Hepatocyte (in vitro differentiated cells): ENCODE measurements around the gene COL4A2. TPM values are rescaled to one million over a fixed set of nuclear protein-coding genes. Genes with fewer than 3 reads are reported as not detected.

Experiments used
- DNase-seq: peaks from one replicate; pipeline ENCODE4 v3.0.0-alpha.2; 2016; ENCODE audit warnings: low spot score
- H2AFZ ChIP-seq: fragments of 200-600 bp; sonication (generic); 2 replicates; pipeline ENCODE4 v1.6.0; 2016; ENCODE audit warnings: antibody characterized with exemption, mild to moderate bottlenecking
- H3K27ac ChIP-seq: fragments of 200-600 bp; sonication (generic); 2 replicates; pipeline ENCODE4 v1.5.1; 2016; ENCODE audit warnings: mild to moderate bottlenecking
- H3K27me3 ChIP-seq: fragments of 200-600 bp; sonication (generic); 2 replicates; pipeline ENCODE4 v1.6.1; 2016
- H3K36me3 ChIP-seq: fragments of 200-600 bp; sonication (generic); replicated peaks from 2 replicates; pipeline ENCODE4 v1.5.1; 2016; ENCODE audit warnings: low read depth; ENCODE audit not compliant: insufficient read depth
- H3K4me1 ChIP-seq: fragments of 200-600 bp; sonication (generic); 2 replicates; pipeline ENCODE4 v1.5.1; 2016; ENCODE audit warnings: mild to moderate bottlenecking, moderate library complexity; ENCODE audit not compliant: insufficient read depth
- H3K4me2 ChIP-seq: fragments of 200-600 bp; sonication (generic); 2 replicates; pipeline ENCODE4 v1.6.0; 2016
- H3K4me3 ChIP-seq: fragments of 200-600 bp; sonication (generic); 2 replicates; pipeline ENCODE4 v1.5.1; 2016; ENCODE audit warnings: mild to moderate bottlenecking
- H3K79me2 ChIP-seq: fragments of 200-600 bp; sonication (generic); 2 replicates; pipeline ENCODE4 v1.6.0; 2017; ENCODE audit warnings: mild to moderate bottlenecking
- H3K9me2 ChIP-seq: fragments of 200-600 bp; sonication (generic); replicated peaks from 2 replicates; pipeline ENCODE4 v1.6.0; 2017; ENCODE audit warnings: mild to moderate bottlenecking; ENCODE audit not compliant: insufficient read depth
- H3K9me3 ChIP-seq: fragments of 200-600 bp; sonication (generic); 2 replicates; pipeline ENCODE4 v1.5.1; 2016; ENCODE audit warnings: low read depth, mild to moderate bottlenecking
- H4K20me1 ChIP-seq: fragments of 200-600 bp; sonication (generic); 2 replicates; pipeline ENCODE4 v1.6.0; 2016; ENCODE audit warnings: mild to moderate bottlenecking; ENCODE audit not compliant: insufficient read depth, poor library complexity, severe bottlenecking
- EZH2 ChIP-seq: fragments of 200-600 bp; sonication (generic); IDR thresholded peaks from 2 replicates; pipeline ENCODE4 v1.6.1; 2016; ENCODE audit warnings: antibody characterized with exemption, mild to moderate bottlenecking, borderline replicate concordance
- EZH2phosphoT487 ChIP-seq: fragments of 200-600 bp; sonication (generic); IDR thresholded peaks from one replicate; pipeline ENCODE4 v1.6.1; 2018; ENCODE audit warnings: antibody characterized with exemption, mild to moderate bottlenecking, low read depth, moderate library complexity; ENCODE audit not compliant: unreplicated experiment, severe bottlenecking
- WGBS: methylation state at CpG from one replicate; pipeline ENCODE4 v1.1.6; 2016; ENCODE audit warnings: low lambda C conversion rate; ENCODE audit errors: missing lambda C conversion rate; 5-methylcytosine and 5-hydroxymethylcytosine counted together
- polyA plus RNA-seq: library from polyadenylated mRNA; unstranded; fragments of >200 nt; fragmentation: Nextera tagmentation; extraction: Ambion mirVana; gene quantifications from 2 replicates; pipeline ENCODE4 v1.2.1, GENCODE V29; 2016
- total RNA-seq: library from RNA; depleted of rRNA; stranded (reverse); fragments of >200 nt; gene quantifications from 2 replicates; pipeline ENCODE4 v1.2.3, GENCODE V29; 2014
- TF ChIP-seq, protein P1 (sequence below): fragments of 200-600 bp; sonication (generic); IDR thresholded peaks from 2 replicates; pipeline ENCODE4 v1.5.1; 2016; ENCODE audit warnings: antibody characterized with exemption, mild to moderate bottlenecking; ENCODE audit not compliant: poor library complexity

The COL4A2 gene
- total and polyA plus RNA-seq, 2 experiments from 2014 or later, result 171 to 221 TPM

DNA sequence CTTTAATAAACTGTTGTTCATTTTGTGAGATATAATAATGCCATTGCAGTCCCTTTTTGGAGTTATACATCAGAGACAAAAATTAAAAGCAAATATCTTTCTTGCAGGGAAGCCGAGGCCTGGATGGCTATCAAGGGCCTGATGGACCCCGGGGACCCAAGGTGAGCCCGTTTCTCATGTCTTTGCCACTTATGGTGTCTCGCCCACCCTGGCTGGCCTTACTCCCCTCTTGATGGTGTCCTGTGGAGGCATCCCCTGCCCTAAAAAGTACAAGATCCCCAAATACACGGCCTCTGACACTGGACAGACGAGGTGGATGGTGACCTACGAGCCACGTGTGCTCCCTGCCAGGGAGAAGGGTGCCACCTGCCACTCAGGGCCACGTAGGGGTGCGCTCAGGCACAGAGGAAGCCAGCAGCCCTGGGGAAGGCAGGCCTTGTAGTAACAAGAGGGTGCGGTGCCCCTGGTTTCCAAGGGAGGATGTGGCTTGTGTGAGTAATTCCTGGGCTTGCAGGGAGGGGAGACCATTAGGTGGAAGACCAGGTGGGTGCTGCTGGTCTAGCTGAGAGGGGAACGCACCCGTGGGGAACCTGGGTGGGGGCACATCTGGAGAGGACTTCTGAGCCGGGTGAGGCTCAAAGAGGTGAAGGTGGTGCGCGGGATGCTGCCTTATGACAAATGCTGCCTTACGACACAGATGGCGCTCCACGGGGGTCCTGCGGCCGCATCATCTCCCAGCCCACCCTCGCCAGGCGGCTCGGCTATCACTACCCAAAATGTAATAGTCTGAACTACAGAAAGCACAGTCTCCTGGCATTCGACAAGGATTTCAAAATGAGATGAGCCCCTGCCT lies 138.9 kb downstream of the COL4A2 start:
- Histone ChIP-seq H3K9me3 (no peaks in the 10 kb centered on the region), H3K36me3 (no peaks in the 10 kb centered on the region), H3K4me3 (no peak overlapping the region), H3K27me3 (no peaks in the 10 kb centered on the region), H3K9me2 (no peaks in the 10 kb centered on the region), H3K79me2 (no peaks in the 10 kb centered on the region), H3K4me2 (no peak overlapping the region), H4K20me1 (no peaks in the 10 kb centered on the region), H3K27ac (no peak overlapping the region), H3K4me1 (peaks cover 16% of the 10 kb centered on the region), H2AFZ (no peak overlapping the region)
- 97% methylated on average over 25 of the region's 25 CpGs for WGBS
- TF ChIP-seq, protein P1, sequence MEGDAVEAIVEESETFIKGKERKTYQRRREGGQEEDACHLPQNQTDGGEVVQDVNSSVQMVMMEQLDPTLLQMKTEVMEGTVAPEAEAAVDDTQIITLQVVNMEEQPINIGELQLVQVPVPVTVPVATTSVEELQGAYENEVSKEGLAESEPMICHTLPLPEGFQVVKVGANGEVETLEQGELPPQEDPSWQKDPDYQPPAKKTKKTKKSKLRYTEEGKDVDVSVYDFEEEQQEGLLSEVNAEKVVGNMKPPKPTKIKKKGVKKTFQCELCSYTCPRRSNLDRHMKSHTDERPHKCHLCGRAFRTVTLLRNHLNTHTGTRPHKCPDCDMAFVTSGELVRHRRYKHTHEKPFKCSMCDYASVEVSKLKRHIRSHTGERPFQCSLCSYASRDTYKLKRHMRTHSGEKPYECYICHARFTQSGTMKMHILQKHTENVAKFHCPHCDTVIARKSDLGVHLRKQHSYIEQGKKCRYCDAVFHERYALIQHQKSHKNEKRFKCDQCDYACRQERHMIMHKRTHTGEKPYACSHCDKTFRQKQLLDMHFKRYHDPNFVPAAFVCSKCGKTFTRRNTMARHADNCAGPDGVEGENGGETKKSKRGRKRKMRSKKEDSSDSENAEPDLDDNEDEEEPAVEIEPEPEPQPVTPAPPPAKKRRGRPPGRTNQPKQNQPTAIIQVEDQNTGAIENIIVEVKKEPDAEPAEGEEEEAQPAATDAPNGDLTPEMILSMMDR, result no peak
- TF ChIP-seq EZH2phosphoT487, result no peak
- TF ChIP-seq EZH2, result no peak
- no peak for DNase-seq

DNA sequence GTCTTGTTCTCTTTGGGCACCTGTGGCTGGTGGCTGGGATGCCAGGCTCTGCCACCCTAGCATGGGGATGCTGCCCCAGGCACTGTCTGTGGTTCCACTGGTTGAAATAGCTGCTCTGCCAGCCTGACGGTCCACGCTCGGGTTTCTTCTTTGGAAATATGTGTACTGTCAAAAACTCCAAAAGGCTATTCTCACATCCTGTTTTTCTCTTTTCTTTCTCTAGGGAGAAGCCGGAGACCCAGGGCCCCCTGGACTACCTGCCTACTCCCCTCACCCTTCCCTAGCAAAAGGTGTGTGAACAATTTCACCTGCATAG lies 139.4 kb downstream of the COL4A2 start:
- Histone ChIP-seq H3K4me2 (no peak overlapping the region), H3K36me3 (no peaks in the 10 kb centered on the region), H4K20me1 (no peaks in the 10 kb centered on the region), H2AFZ (no peak overlapping the region), H3K27me3 (no peaks in the 10 kb centered on the region), H3K9me2 (no peaks in the 10 kb centered on the region), H3K27ac (no peak overlapping the region), H3K9me3 (no peaks in the 10 kb centered on the region), H3K4me3 (no peak overlapping the region), H3K79me2 (no peaks in the 10 kb centered on the region), H3K4me1 (peaks cover 16% of the 10 kb centered on the region)
- TF ChIP-seq, protein P1, result no peak
- 75% methylated on average over 4 of the region's 4 CpGs for WGBS
- no peak for DNase-seq

DNA sequence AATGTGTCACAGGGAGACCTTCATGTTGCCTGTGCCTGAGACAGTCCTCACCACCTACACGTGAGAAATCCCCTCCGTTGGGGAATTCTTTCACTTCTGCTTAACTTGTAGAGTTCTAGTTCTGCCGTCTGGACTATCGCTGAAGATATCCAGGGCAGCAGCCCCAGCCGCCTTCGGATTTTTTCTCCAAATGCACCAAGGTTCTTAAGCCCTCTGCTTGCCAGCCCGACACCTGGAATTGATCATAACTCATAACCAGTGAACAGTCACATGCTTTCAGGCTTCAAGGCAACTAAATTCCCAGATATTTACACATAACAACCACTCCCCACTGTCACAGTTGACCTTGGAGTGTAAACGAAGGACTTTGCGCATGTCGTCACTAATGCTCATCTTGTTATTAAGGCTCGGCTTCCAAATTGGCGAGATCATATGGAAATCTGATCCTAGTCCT lies 140.0 kb downstream of the COL4A2 start:
- no peaks in the 10 kb centered on the region for H4K20me1 ChIP-seq
- no peak overlapping the region for H3K27ac ChIP-seq
- no peak overlapping the region for H2AFZ ChIP-seq
- H3K9me3 ChIP-seq, result no peaks in the 10 kb centered on the region
- 56% methylated on average over 12 of the region's 12 CpGs for WGBS
- TF ChIP-seq EZH2phosphoT487 (no peak), EZH2 (no peak)
- TF ChIP-seq, protein P1, result no peak
- H3K9me2 ChIP-seq, result no peaks in the 10 kb centered on the region
- H3K4me3 ChIP-seq, result no peak overlapping the region
- H3K79me2 ChIP-seq, result no peaks in the 10 kb centered on the region
- H3K27me3 ChIP-seq, result no peaks in the 10 kb centered on the region
- DNase-seq, result no peak
- no peak overlapping the region for H3K4me2 ChIP-seq
- peaks cover 15% of the 10 kb centered on the region for H3K4me1 ChIP-seq
- H3K36me3 ChIP-seq, result no peaks in the 10 kb centered on the region
